DOHH2 (cell line): ENCODE measurements around the gene PSRC1.

Experiments
- CTCF ChIP-seq: fragments of 200-600 bp; sonication (generic); IDR thresholded peaks from one replicate; pipeline ENCODE4 v1.5.1; 2014; ENCODE audit warnings: antibody characterized with exemption, mild to moderate bottlenecking, low read depth, low read length; ENCODE audit not compliant: poor library complexity, severe bottlenecking
- EZH2phosphoT487 ChIP-seq: fragments of 200-600 bp; sonication (generic); IDR thresholded peaks from 2 replicates; pipeline ENCODE4 v1.6.1; 2017; ENCODE audit warnings: borderline replicate concordance, mild to moderate bottlenecking, antibody characterized with exemption, low read length, moderate library complexity, mixed read lengths

DNA sequence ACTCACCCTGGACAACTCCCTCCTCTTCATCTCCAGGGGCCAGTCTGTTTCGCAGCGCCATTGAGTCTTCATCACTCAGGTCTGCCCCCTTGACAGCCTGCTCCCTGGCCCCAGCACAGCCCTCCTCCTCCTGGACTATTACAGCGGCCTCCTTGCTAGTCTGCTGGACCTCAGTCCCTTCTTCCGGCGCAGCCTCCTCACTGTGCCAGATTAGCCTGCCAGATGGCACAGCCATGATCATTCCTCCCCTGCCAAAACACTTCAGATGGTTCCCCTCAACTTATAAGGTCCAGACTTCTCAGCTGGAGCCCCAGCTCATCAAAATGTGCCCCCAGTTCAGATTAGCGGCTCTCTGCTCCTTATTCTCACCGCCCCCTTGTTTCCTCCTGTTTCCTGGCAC, 40.6 kb downstream of the PSRC1 start:
- TF ChIP-seq CTCF (no peak), EZH2phosphoT487 (no peak)
